K562 (cell line): ENCODE measurements around the gene METTL8. TPM values are rescaled to one million over a fixed set of nuclear protein-coding genes. Genes with fewer than 3 reads are reported as not detected.

ENCODE experiments used
- CBFA2T3 ChIP-seq: fragments of 450-650 bp; IDR thresholded peaks from 2 replicates; pipeline ENCODE4 v1.6.1; 2017
- CC2D1A ChIP-seq: fragments of 450-650 bp; IDR thresholded peaks from 2 replicates; pipeline ENCODE4 v1.6.1; 2017; ENCODE audit warnings: mild to moderate bottlenecking
- ELF2 ChIP-seq: fragments of 250-450 bp; sonication (Bioruptor Pico); IDR thresholded peaks from 2 replicates; pipeline ENCODE4 v1.5.0; 2021; ENCODE audit warnings: mild to moderate bottlenecking
- FOXK1 ChIP-seq: sonication (generic); formaldehyde crosslinking; IDR thresholded peaks from 2 replicates; pipeline ENCODE4 v1.8.0; 2022; ENCODE audit warnings: missing genetic modification reagents, mild to moderate bottlenecking, borderline replicate concordance
- GTF2E2 ChIP-seq: fragments of 200-800 bp; sonication (Bioruptor generic); IDR thresholded peaks from 2 replicates; pipeline ENCODE4 v1.6.1; 2016; ENCODE audit warnings: missing genetic modification characterization, missing compliant biosample characterization
- HMGXB4 ChIP-seq: sonication (generic); formaldehyde crosslinking; IDR thresholded peaks from 2 replicates; pipeline ENCODE4 v1.8.1; 2023; ENCODE audit warnings: mild to moderate bottlenecking, missing genetic modification reagents
- IRF9 ChIP-seq: fragments of 450-650 bp; IDR thresholded peaks from 2 replicates; pipeline ENCODE4 v1.6.1; 2016; ENCODE audit warnings: missing biosample characterization, missing genetic modification characterization
- KDM1A ChIP-seq, 2 experiments: fragments of 450-650 bp; IDR thresholded peaks; 2 replicates each; pipeline ENCODE4 v1.6.1; 2016; ENCODE audit warnings: mild to moderate bottlenecking in 2 of 2
- NR2C2 ChIP-seq, 2 experiments: fragments of 200-800 bp in 1 of 2; sonication (Bioruptor generic) in 1 of 2; sonication (generic) in 1 of 2; formaldehyde crosslinking in 1 of 2; IDR thresholded peaks; 2 replicates each; pipeline versions ENCODE4 v1.6.1 to v1.8.0; 2016 to 2022; ENCODE audit warnings: mild to moderate bottlenecking in 1 of 2, missing compliant biosample characterization in 1 of 2, missing genetic modification characterization in 1 of 2, missing genetic modification reagents in 1 of 2
- YY1 ChIP-seq, 3 experiments: IDR thresholded peaks; 2 replicates each; pipeline ENCODE4 v1.6.1; 2011; ENCODE audit warnings: low read length in 2 of 3, mild to moderate bottlenecking in 2 of 3, moderate library complexity in 2 of 3, borderline replicate concordance in 1 of 3, control low read depth in 1 of 3, low read depth in 1 of 3; ENCODE audit not compliant: insufficient read depth in 3 of 3, insufficient replicate concordance in 2 of 3, control insufficient read depth in 1 of 3, insufficient read length in 1 of 3; ENCODE audit errors: extremely low read depth in 1 of 3
- ZNF324 ChIP-seq: fragments of 250-450 bp; sonication (Bioruptor Pico); IDR thresholded peaks from 2 replicates; pipeline ENCODE4 v1.4.0; 2020; ENCODE audit warnings: mild to moderate bottlenecking
- ZNF584 ChIP-seq: fragments of 200-800 bp; sonication (Bioruptor generic); IDR thresholded peaks from 2 replicates; pipeline ENCODE4 v1.6.1; 2016; ENCODE audit warnings: low read depth, mild to moderate bottlenecking, missing genetic modification characterization, missing compliant biosample characterization
- polyA plus RNA-seq, 8 experiments: library from polyadenylated mRNA; depleted of rRNA in 4 of 8; stranded (reverse) in 5 of 8; unstranded in 3 of 8; fragments of >200 nt; fragmentation: Nextera tagmentation in 2 of 8; fragmentation: Illumina TruSeq in 1 of 8; extraction: Ambion mirVana in 2 of 8; extraction: Trizol in 1 of 8; gene quantifications; 2 replicates each; pipeline versions ENCODE4 v1.2.1 to v1.2.3, GENCODE V29; 2011 to 2014; ENCODE audit warnings: inconsistent platforms in 1 of 8, missing spikeins in 1 of 8
- total RNA-seq, 7 experiments: library from RNA; depleted of rRNA in 6 of 7; stranded (reverse); fragments of >200 nt in 6 of 7; fragmentation: Illumina TruSeq in 2 of 7; extraction: Trizol in 2 of 7; gene quantifications; 2 replicates each; pipeline versions ENCODE4 v1.2.1 to v1.2.3, GENCODE V29; 2011 to 2021; ENCODE audit warnings: low replicate concordance in 1 of 7
- TF ChIP-seq, protein P1 (sequence below): fragments of 450-650 bp; formaldehyde crosslinking; IDR thresholded peaks from 2 replicates; pipeline ENCODE4 v1.4.0; 2020; ENCODE audit warnings: mild to moderate bottlenecking, moderate library complexity
- TF ChIP-seq, protein P2 (sequence below): fragments of 250-450 bp; sonication (Bioruptor Pico); IDR thresholded peaks from 2 replicates; pipeline ENCODE4 v1.8.0; 2021; ENCODE audit warnings: mild to moderate bottlenecking, moderate library complexity

METTL8 gene
- total and polyA plus RNA-seq, 9 of the 15 experiments (the other 6 are each of a cell fraction or from before 2014, with no cell fraction given): 12.9 to 52.6 (median 33.7) TPM

DNA sequence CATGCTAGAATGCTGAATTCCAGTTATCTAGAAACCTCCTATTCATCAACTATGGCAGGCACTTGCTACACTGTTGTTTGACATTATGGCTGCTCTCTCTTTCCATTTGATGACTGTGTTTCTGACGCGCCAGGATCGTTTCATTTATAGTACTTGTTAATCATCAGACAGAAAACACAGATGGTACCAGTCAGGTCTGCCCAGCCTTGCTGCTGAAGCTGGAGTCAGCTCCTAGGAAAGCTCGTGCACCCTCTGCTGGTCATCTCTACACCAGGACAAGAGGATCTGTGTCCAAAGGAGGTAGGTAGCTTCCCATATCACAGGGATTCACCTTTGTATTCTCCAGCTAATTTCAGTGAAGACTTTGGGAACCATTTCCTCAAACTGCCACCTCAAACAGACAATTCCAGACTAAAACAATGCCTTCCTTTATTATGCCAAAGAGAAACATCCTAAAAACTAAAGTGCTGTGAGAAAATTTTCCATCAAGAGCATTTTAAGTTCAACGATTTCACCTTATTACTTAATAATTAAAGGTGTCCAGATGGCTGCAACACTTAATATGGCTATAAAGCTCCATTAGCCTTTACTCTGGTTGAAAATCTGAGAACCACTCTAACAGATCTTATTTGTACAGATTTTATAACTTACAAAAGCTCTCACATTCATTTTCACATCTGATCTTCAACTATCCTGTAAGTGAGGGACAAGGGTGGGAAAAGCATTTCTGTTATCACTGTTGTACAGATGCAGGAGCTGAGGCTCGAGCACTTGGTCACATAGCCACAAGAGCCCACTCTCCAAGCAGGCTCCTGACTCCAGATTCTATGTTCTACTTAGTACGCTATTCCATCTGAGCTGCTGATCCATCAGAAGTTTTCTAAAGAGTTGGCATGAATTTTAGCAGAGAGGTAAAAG, 17.5 kb downstream of the METTL8 start (continued):
- TF ChIP-seq, protein P1, sequence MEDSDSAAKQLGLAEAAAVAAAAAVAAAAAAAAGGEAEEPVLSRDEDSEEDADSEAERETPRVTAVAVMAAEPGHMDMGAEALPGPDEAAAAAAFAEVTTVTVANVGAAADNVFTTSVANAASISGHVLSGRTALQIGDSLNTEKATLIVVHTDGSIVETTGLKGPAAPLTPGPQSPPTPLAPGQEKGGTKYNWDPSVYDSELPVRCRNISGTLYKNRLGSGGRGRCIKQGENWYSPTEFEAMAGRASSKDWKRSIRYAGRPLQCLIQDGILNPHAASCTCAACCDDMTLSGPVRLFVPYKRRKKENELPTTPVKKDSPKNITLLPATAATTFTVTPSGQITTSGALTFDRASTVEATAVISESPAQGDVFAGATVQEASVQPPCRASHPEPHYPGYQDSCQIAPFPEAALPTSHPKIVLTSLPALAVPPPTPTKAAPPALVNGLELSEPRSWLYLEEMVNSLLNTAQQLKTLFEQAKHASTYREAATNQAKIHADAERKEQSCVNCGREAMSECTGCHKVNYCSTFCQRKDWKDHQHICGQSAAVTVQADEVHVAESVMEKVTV (CRISPR knock-in tag): peak; percentile 78
- peak in 2 of 3 experiments; percentile 21 to 33 for TF ChIP-seq YY1 (IDR thresholded peaks at IDR 0.05; ENCODE audit: borderline replicate concordance in 1 of 3, control insufficient read depth in 1 of 3, extremely low read depth in 1 of 3, insufficient read depth in 3 of 3, insufficient read length in 1 of 3, insufficient replicate concordance in 2 of 3, low read depth in 1 of 3, low read length in 2 of 3)
- TF ChIP-seq ZNF324 (CRISPR knock-in tag): no peak
- TF ChIP-seq, protein P2, sequence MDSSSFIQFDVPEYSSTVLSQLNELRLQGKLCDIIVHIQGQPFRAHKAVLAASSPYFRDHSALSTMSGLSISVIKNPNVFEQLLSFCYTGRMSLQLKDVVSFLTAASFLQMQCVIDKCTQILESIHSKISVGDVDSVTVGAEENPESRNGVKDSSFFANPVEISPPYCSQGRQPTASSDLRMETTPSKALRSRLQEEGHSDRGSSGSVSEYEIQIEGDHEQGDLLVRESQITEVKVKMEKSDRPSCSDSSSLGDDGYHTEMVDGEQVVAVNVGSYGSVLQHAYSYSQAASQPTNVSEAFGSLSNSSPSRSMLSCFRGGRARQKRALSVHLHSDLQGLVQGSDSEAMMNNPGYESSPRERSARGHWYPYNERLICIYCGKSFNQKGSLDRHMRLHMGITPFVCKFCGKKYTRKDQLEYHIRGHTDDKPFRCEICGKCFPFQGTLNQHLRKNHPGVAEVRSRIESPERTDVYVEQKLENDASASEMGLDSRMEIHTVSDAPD (CRISPR knock-in tag): no peak
- no peak for TF ChIP-seq NR2C2 (CRISPR knock-in tag; IDR thresholded peaks at IDR 0.05)
- TF ChIP-seq NR2C2 (tag; IDR thresholded peaks at IDR 0.05): no peak
- no peak for TF ChIP-seq GTF2E2 (tag)
- TF ChIP-seq ELF2: no peak
- TF ChIP-seq HMGXB4 (CRISPR knock-in tag): no peak
- TF ChIP-seq FOXK1 (CRISPR knock-in tag): 0 out of 2 replicates have a peak, but pooled peaks have one; percentile 38
- 0 out of 2 replicates have a peak, but pooled peaks have one; percentile 24 for TF ChIP-seq ZNF584 (CRISPR knock-in tag)
- 0 out of 4 replicates have a peak, but pooled peaks of 1 of the 2 experiments have one; percentile 37 for TF ChIP-seq KDM1A (IDR thresholded peaks at IDR 0.05)
- peak; percentile 57; the same call in 1 of the 2 replicates for TF ChIP-seq CC2D1A
- TF ChIP-seq IRF9 (tag): 0 out of 2 replicates have a peak, but pooled peaks have one; percentile 28
- TF ChIP-seq CBFA2T3: peak; percentile 51; the same call in 1 of the 2 replicates
